ENCODE data around the gene ATAD3B. TPM values are rescaled to one million over a fixed set of nuclear protein-coding genes. Genes with fewer than 3 reads are reported as not detected.

The ATAD3B gene
- total RNA-seq, 1 donor from 2014 or later = 8.3 TPM

- H3K36me3 ChIP-seq = peaks cover 21% of the 10 kb centered on the region
- H3K4me1 ChIP-seq = peaks cover 58% of the 10 kb centered on the region
- no peak overlapping the region for H3K27ac ChIP-seq (replicated peaks)
- no peak overlapping the region for H3K4me3 ChIP-seq
- no peaks in the 10 kb centered on the region for H3K9me3 ChIP-seq (replicated peaks)
- TF ChIP-seq CTCF (IDR thresholded peaks at IDR 0.05; ENCODE audit: borderline replicate concordance) = no peak
- no peak for DNase-seq
- H3K27me3 ChIP-seq (ENCODE audit: low read depth) = no peaks in the 10 kb centered on the region
- intact Hi-C loops (cut with micrococcal nuclease) = no loop called here
Measured at GRCh38 chr1:1537626-1538250, 66.2 kb downstream of the ATAD3B start.

- Histone ChIP-seq H3K27me3 (ENCODE audit: low read depth) (no peaks in the 10 kb centered on the region), H3K27ac (replicated peaks) (peak overlapping the region; percentile 86), H3K4me1 (peaks cover 61% of the 10 kb centered on the region), H3K9me3 (replicated peaks) (no peaks in the 10 kb centered on the region), H3K36me3 (peaks cover 26% of the 10 kb centered on the region), H3K4me3 (no peak overlapping the region)
- intact Hi-C loops (cut with micrococcal nuclease) = no loop called here
- TF ChIP-seq CTCF (IDR thresholded peaks at IDR 0.05; ENCODE audit: borderline replicate concordance) = no peak
- DNase-seq = no peak
Measured at GRCh38 chr1:1538334-1538733, 66.8 kb downstream of the ATAD3B start.

GRCh38 chr1:1538989-1539309 is 67.4 kb downstream of the ATAD3B start:
- Histone ChIP-seq H3K4me3 (peak overlapping the region; percentile 73), H3K27me3 (ENCODE audit: low read depth) (no peaks in the 10 kb centered on the region), H3K9me3 (replicated peaks) (no peaks in the 10 kb centered on the region), H3K36me3 (peaks cover 26% of the 10 kb centered on the region), H3K27ac (replicated peaks) (peak overlapping the region; percentile 86), H3K4me1 (peaks cover 57% of the 10 kb centered on the region)
- DNase-seq = no peak
- TF ChIP-seq CTCF (IDR thresholded peaks at IDR 0.05; ENCODE audit: borderline replicate concordance) = no peak
- intact Hi-C loops (cut with micrococcal nuclease) = no loop called here

DNA sequence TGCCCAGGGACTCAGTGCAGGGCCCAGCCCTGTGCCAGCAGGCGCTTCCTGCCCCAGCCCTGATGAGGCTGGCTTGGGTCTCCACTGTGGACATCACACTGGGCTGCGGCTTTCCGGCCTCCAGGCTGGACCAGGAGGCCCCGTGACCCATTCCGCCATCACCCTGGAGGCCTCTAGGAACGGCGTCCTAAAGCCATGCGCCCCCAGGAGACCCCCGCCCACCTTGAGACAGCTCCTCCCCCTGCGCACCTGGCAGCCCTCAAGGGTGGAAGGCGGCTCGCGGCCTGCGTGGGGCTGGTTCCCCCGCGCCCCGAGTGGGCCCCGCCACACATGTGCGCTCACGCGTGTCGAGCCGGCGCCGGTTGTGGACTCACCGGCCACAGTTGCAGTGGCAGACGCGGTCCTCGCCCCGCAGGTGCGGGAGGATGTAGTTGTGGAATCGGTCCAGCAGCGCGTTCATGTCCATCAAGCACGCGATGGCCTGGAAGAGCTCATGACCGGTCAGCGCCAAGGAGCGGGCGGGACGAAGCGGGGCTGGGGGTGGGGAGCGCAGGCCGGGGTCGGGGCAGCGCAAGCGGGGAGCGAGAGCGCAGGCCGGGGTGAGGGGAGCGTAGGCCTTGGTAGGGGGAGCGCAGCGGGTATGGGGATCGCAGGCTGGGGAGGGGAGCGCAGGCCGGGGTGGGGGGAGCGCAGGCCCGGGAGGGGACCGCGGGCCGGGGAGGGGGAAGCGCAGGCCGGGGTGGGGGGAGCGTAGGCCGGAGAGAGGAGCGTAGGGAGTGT is 67.9 kb downstream of the ATAD3B start:
- H3K27me3 ChIP-seq (ENCODE audit: low read depth) = no peaks in the 10 kb centered on the region
- peak; percentile 38 for DNase-seq
- TF ChIP-seq CTCF (IDR thresholded peaks at IDR 0.05; ENCODE audit: borderline replicate concordance) = no peak
- H3K27ac ChIP-seq (replicated peaks) = peak overlapping the region; percentile 86
- H3K4me3 ChIP-seq = peak overlapping the region; percentile 73
- intact Hi-C loops (cut with micrococcal nuclease) = no loop called here
- no peaks in the 10 kb centered on the region for H3K9me3 ChIP-seq (replicated peaks)
- peaks cover 57% of the 10 kb centered on the region for H3K4me1 ChIP-seq
- peaks cover 26% of the 10 kb centered on the region for H3K36me3 ChIP-seq

GRCh38 chr1:1540090-1540817 is 68.7 kb downstream of the ATAD3B start, which contains the start of gene TMEM240:
Gene TMEM240, minus strand, starts transcription at chr1:1540624. Its CDS starts 278 bp downstream, at chr1:1540346.
- intact Hi-C loops (cut with micrococcal nuclease) = no loop called here
- peak; percentile 86 for DNase-seq
- H3K9me3 ChIP-seq (replicated peaks) = no peaks in the 10 kb centered on the region
- peak within 1 kb of the TSS; percentile 86 for H3K27ac ChIP-seq (replicated peaks)
- TF ChIP-seq CTCF (IDR thresholded peaks at IDR 0.05; ENCODE audit: borderline replicate concordance) = no peak
- H3K36me3 ChIP-seq = peaks cover 23% of the 10 kb centered on the region
- H3K27me3 ChIP-seq (ENCODE audit: low read depth) = no peaks in the 10 kb centered on the region
- peak within 1 kb of the TSS; percentile 73 for H3K4me3 ChIP-seq
- peaks cover 62% of the 10 kb centered on the region for H3K4me1 ChIP-seq
